Eye (tissue), 1 donor: ENCODE results near the gene TASP1.
A peak's percentile ranks its signal among the peaks of the same experiment; 100 is the strongest.

Experiments
- DNase-seq: peaks from one replicate; pipeline ENCODE4 v3.0.0-alpha.2; 2015

The TASP1 gene

GRCh38 chr20:13567663-13568062 is 71.1 kb downstream of the TASP1 start:
- DNase-seq, result peak; percentile 12

- DNase-seq, result no peak
These were observed 74.9 kb downstream of the TASP1 start for GRCh38 chr20:13563854-13564253.

- peak; percentile 35 for DNase-seq
These were observed 84.0 kb downstream of the TASP1 start for GRCh38 chr20:13554706-13555105.

- DNase-seq, result no peak
These were observed 84.7 kb downstream of the TASP1 start for GRCh38 chr20:13554076-13554475.

GRCh38 chr20:13552061-13552460 is 86.7 kb downstream of the TASP1 start:
- DNase-seq, result no peak

- no peak for DNase-seq
These were observed 89.3 kb downstream of the TASP1 start for GRCh38 chr20:13549451-13549850.

- DNase-seq, result peak; percentile 88
These were observed 92.1 kb downstream of the TASP1 start for GRCh38 chr20:13546497-13547131.

- DNase-seq, result no peak
These were observed 92.9 kb downstream of the TASP1 start for GRCh38 chr20:13545790-13546189.

- DNase-seq, result no peak
These were observed 94.9 kb downstream of the TASP1 start for GRCh38 chr20:13543783-13544182.

GRCh38 chr20:13535627-13536026 is 103.1 kb downstream of the TASP1 start:
- no peak for DNase-seq

- no peak for DNase-seq
These were observed 104.8 kb downstream of the TASP1 start for GRCh38 chr20:13533946-13534345.

- DNase-seq, result no peak
These were observed 108.6 kb downstream of the TASP1 start for GRCh38 chr20:13530146-13530545.

- no peak for DNase-seq
These were observed 112.2 kb downstream of the TASP1 start for GRCh38 chr20:13526551-13526950.

- DNase-seq, result no peak
These were observed 113.3 kb downstream of the TASP1 start for GRCh38 chr20:13525225-13525940.

GRCh38 chr20:13524339-13524738 is 114.4 kb downstream of the TASP1 start:
- no peak for DNase-seq

- DNase-seq, result no peak
These were observed 120.9 kb downstream of the TASP1 start for GRCh38 chr20:13517831-13518230.

GRCh38 chr20:13515796-13516558 is 122.8 kb downstream of the TASP1 start:
- no peak for DNase-seq

GRCh38 chr20:13515291-13515690 is 123.4 kb downstream of the TASP1 start:
- DNase-seq, result no peak

GRCh38 chr20:13510837-13511488 is 127.8 kb downstream of the TASP1 start:
- no peak for DNase-seq

- DNase-seq, result no peak
These were observed 131.1 kb downstream of the TASP1 start for GRCh38 chr20:13507646-13508045.

- DNase-seq, result no peak
These were observed 137.2 kb downstream of the TASP1 start for GRCh38 chr20:13501500-13501899.

GRCh38 chr20:13494019-13494418 is 144.7 kb downstream of the TASP1 start:
- DNase-seq, result no peak

- DNase-seq, result no peak
These were observed 145.6 kb downstream of the TASP1 start for GRCh38 chr20:13493143-13493542.
